Prostate gland (tissue), 2 donors: ENCODE data around the gene ACTL9. TPM values are rescaled to one million over a fixed set of nuclear protein-coding genes. Genes with fewer than 3 reads are reported as not detected.

Source experiments
- DNase-seq: peaks from one replicate; pipeline ENCODE4 v3.0.0-alpha.2; 2019; ENCODE audit warnings: low spot score
- H3K27ac ChIP-seq, 2 donors: fragments of 200-600 bp; sonication (generic); 2 replicates each; pipeline ENCODE4 v1.5.1; 2017 to 2019
- H3K27me3 ChIP-seq: fragments of 200-600 bp; sonication (generic); replicated peaks from 2 replicates; pipeline ENCODE4 v1.5.1; 2019; ENCODE audit not compliant: insufficient read depth
- H3K36me3 ChIP-seq, 2 donors: fragments of 200-600 bp; sonication (generic); 1 replicate in 1 of 2; 2 replicates in 1 of 2; pipeline versions ENCODE4 v1.5.1 to v1.8.1; 2017 to 2019
- H3K4me1 ChIP-seq: fragments of 200-600 bp; sonication (generic); replicated peaks from 2 replicates; pipeline ENCODE4 v1.5.1; 2019
- H3K4me3 ChIP-seq, 2 donors: fragments of 200-600 bp; sonication (generic); 2 replicates each; pipeline ENCODE4 v1.5.1; 2017 to 2019
- H3K9me3 ChIP-seq: fragments of 200-600 bp; sonication (generic); 2 replicates; pipeline ENCODE4 v1.5.1; 2017
- CTCF ChIP-seq, 4 experiments: fragments of 200-600 bp in 2 of 4; fragments of 450-650 bp in 2 of 4; sonication (generic) in 2 of 4; IDR thresholded peaks; 1 replicate in 3 of 4; 2 replicates in 1 of 4; pipeline ENCODE4 v1.5.1; 2016 to 2019; ENCODE audit warnings: antibody characterized with exemption in 4 of 4, mild to moderate bottlenecking in 2 of 4, moderate library complexity in 2 of 4
- POLR2A ChIP-seq: fragments of 450-650 bp; IDR thresholded peaks from one replicate; pipeline ENCODE4 v1.6.1; 2016; ENCODE audit warnings: antibody characterized with exemption, mild to moderate bottlenecking
- POLR2AphosphoS5 ChIP-seq: sonication (generic); formaldehyde crosslinking; IDR thresholded peaks from one replicate; pipeline ENCODE4 v1.6.1; 2017; ENCODE audit warnings: antibody characterized with exemption
- WGBS: methylation state at CpG from one replicate; pipeline ENCODE4 v1.1.5; 2018; 5-methylcytosine and 5-hydroxymethylcytosine counted together
- intact Hi-C: fragments of 100-400 bp; cut with DNase I; formaldehyde crosslinking; loops from one replicate; pipeline ENCODE4 v1.14.2; 2022
- total RNA-seq, 2 donors: library from RNA; depleted of rRNA; stranded (reverse); fragments of >200 nt; gene quantifications; one replicate each; pipeline ENCODE4 v1.1.0, GENCODE V29; 2016

Gene ACTL9
- total RNA-seq, 2 donors from 2014 or later = 10.2 TPM; not detected in 1

- WGBS = 26% methylated on average over 5 of the region's 5 CpGs
- Histone ChIP-seq H3K4me3 (no peak overlapping the region), H3K36me3 (no peaks in the 10 kb centered on the region), H3K27me3 (peaks cover 8% of the 10 kb centered on the region), H3K27ac (no peak overlapping the region), H3K4me1 (no peaks in the 10 kb centered on the region), H3K9me3 (no peaks in the 10 kb centered on the region)
- no peak for TF ChIP-seq POLR2A
- no peak for TF ChIP-seq CTCF (IDR thresholded peaks at IDR 0.05)
- no peak for TF ChIP-seq POLR2AphosphoS5
- no peak for DNase-seq
- intact Hi-C loops = no loop called here
Measured at GRCh38 chr19:8702350-8702749, 3.8 kb upstream of the ACTL9 start.

- WGBS = 84% methylated on average over 2 of the region's 2 CpGs
- H3K4me1 ChIP-seq = no peaks in the 10 kb centered on the region
- intact Hi-C loops = no loop called here
- no peak for TF ChIP-seq POLR2AphosphoS5
- TF ChIP-seq CTCF (IDR thresholded peaks at IDR 0.05) = no peak
- no peak for TF ChIP-seq POLR2A
- H3K4me3 ChIP-seq = no peak overlapping the region
- H3K9me3 ChIP-seq = no peaks in the 10 kb centered on the region
- no peaks in the 10 kb centered on the region for H3K36me3 ChIP-seq
- no peak for DNase-seq
- H3K27me3 ChIP-seq = peaks cover 8% of the 10 kb centered on the region
- no peak overlapping the region for H3K27ac ChIP-seq
Measured at GRCh38 chr19:8700956-8701355, 2.4 kb upstream of the ACTL9 start.

- no peak for TF ChIP-seq POLR2A
- no peak for TF ChIP-seq POLR2AphosphoS5
- no peak for TF ChIP-seq CTCF (IDR thresholded peaks at IDR 0.05)
- intact Hi-C loops = no loop called here
- no peak overlapping the region for H3K27ac ChIP-seq
Measured at GRCh38 chr19:8699908-8700307, 1.3 kb upstream of the ACTL9 start.

GRCh38 chr19:8697671-8698432 lies 743 bp downstream of the ACTL9 start:
- no peaks in the 10 kb centered on the region for H3K36me3 ChIP-seq
- no peaks in the 10 kb centered on the region for H3K4me1 ChIP-seq
- no peak for TF ChIP-seq POLR2A
- no peak for TF ChIP-seq POLR2AphosphoS5
- TF ChIP-seq CTCF (IDR thresholded peaks at IDR 0.05) = no peak
- H3K9me3 ChIP-seq = no peaks in the 10 kb centered on the region
- peaks cover 8% of the 10 kb centered on the region for H3K27me3 ChIP-seq
- intact Hi-C loops = no loop called here
- no peak for DNase-seq
- no peak overlapping the region for H3K4me3 ChIP-seq
- 65% methylated on average over 59 of the region's 60 CpGs for WGBS
- H3K27ac ChIP-seq = no peak overlapping the region

More at GRCh38 chr19:8699908-8700307, 1.3 kb upstream of the ACTL9 start:
- no peak for DNase-seq
- peaks cover 8% of the 10 kb centered on the region for H3K27me3 ChIP-seq
- no peaks in the 10 kb centered on the region for H3K4me1 ChIP-seq
- H3K36me3 ChIP-seq = no peaks in the 10 kb centered on the region
- no peaks in the 10 kb centered on the region for H3K9me3 ChIP-seq
- H3K4me3 ChIP-seq = no peak overlapping the region

- no peaks in the 10 kb centered on the region for H3K36me3 ChIP-seq
- no peak for TF ChIP-seq POLR2AphosphoS5
- no peak for TF ChIP-seq CTCF (IDR thresholded peaks at IDR 0.05)
- no peak for TF ChIP-seq POLR2A
- H3K27ac ChIP-seq = no peak overlapping the region
- H3K27me3 ChIP-seq = peaks cover 8% of the 10 kb centered on the region
- H3K4me1 ChIP-seq = no peaks in the 10 kb centered on the region
- 78% methylated on average over 1 of the region's 1 CpG for WGBS
- no peak overlapping the region for H3K4me3 ChIP-seq
- no peak for DNase-seq
- no peaks in the 10 kb centered on the region for H3K9me3 ChIP-seq
- intact Hi-C loops = no loop called here
Measured at GRCh38 chr19:8696993-8697392, 1.6 kb downstream of the ACTL9 start.
